SK-N-SH (cell line): Measurements from ENCODE around the gene SUCNR1. TPM values are rescaled to one million over a fixed set of nuclear protein-coding genes. Genes with fewer than 3 reads are reported as not detected.

Source experiments
- CTCF ChIA-PET: fragments of 300-600, 350-600 bp; formaldehyde crosslinking; extraction: SDS; loops from one replicate; lab custom pipeline; 2021; lab: Yijun Ruan, JAX
- POLR2A ChIA-PET: fragments of 350-600 bp; sonication (Branson Sonifier 250); formaldehyde crosslinking; extraction: SDS; loops from one replicate; lab custom pipeline; 2020; ENCODE audit warnings: antibody characterized with exemption, inconsistent platforms; lab: Yijun Ruan, JAX
- DNase-seq: peaks from one replicate; pipeline ENCODE4 v3.0.0; 2012
- H2AFZ ChIP-seq: fragments of 200-600 bp; sonication (generic); 2 replicates; pipeline ENCODE4 v1.8.1; 2016; ENCODE audit warnings: antibody characterized with exemption, mild to moderate bottlenecking, low read depth
- H3F3A ChIP-seq: fragments of 200-600 bp; sonication (generic); replicated peaks from 2 replicates; pipeline ENCODE3; 2016; ENCODE audit warnings: antibody characterized with exemption, mild to moderate bottlenecking; ENCODE audit not compliant: insufficient read depth
- H3K27ac ChIP-seq, 2 experiments: fragments of 200-500 bp in 1 of 2; fragments of 200-600 bp in 1 of 2; sonication (Bioruptor generic) in 1 of 2; sonication (generic), shearing (Covaris generic) in 1 of 2; 2 replicates each; pipeline versions ENCODE4 v1.5.1 to v1.6.1; 2014 to 2016; ENCODE audit warnings: low read depth in 2 of 2, inconsistent platforms in 1 of 2, low read length in 1 of 2, mild to moderate bottlenecking in 1 of 2, mixed read lengths in 1 of 2
- H3K27me3 ChIP-seq: fragments of 200-600 bp; sonication (generic), shearing (Covaris generic); 2 replicates; pipeline ENCODE4 v1.6.1; 2016; ENCODE audit warnings: mixed run types; ENCODE audit not compliant: insufficient read depth
- H3K36me3 ChIP-seq, 2 experiments: fragments of 200-500 bp in 1 of 2; fragments of 200-600 bp in 1 of 2; sonication (Bioruptor generic) in 1 of 2; sonication (generic) in 1 of 2; replicated peaks in 1 of 2; 2 replicates each; pipeline versions ENCODE3 to v1.5.1; 2014 to 2016; ENCODE audit warnings: low read length in 1 of 2, mild to moderate bottlenecking in 1 of 2; ENCODE audit not compliant: insufficient read depth in 2 of 2, control insufficient read depth in 1 of 2
- H3K4me1 ChIP-seq, 2 experiments: fragments of 200-500 bp in 1 of 2; fragments of 200-600 bp in 1 of 2; sonication (Bioruptor generic) in 1 of 2; sonication (generic), shearing (Covaris generic) in 1 of 2; 2 replicates each; pipeline versions ENCODE4 v1.5.1 to v1.6.1; 2014 to 2016; ENCODE audit warnings: low read depth in 1 of 2, low read length in 1 of 2, mixed run types in 1 of 2; ENCODE audit not compliant: insufficient read depth in 2 of 2, control insufficient read depth in 1 of 2
- H3K4me2 ChIP-seq: fragments of 200-600 bp; sonication (generic), shearing (Covaris generic); 2 replicates; pipeline ENCODE4 v1.6.1; 2017; ENCODE audit warnings: mixed run types
- H3K4me3 ChIP-seq, 2 experiments: fragments of 200-500 bp in 1 of 2; fragments of 200-600 bp in 1 of 2; sonication (Bioruptor generic) in 1 of 2; sonication (generic), shearing (Covaris generic) in 1 of 2; 2 replicates each; pipeline versions ENCODE4 v1.5.1 to v1.8.1; 2014 to 2016; ENCODE audit warnings: low read depth in 2 of 2, inconsistent platforms in 1 of 2, low read length in 1 of 2, mild to moderate bottlenecking in 1 of 2, mixed read lengths in 1 of 2, moderate library complexity in 1 of 2
- H3K79me2 ChIP-seq: fragments of 200-600 bp; sonication (generic); 2 replicates; pipeline ENCODE4 v1.8.1; 2017; ENCODE audit warnings: mild to moderate bottlenecking; ENCODE audit not compliant: insufficient read depth
- H3K9ac ChIP-seq: fragments of 200-600 bp; sonication (generic); 2 replicates; pipeline ENCODE4 v1.6.1; 2017; ENCODE audit warnings: mixed run types
- H3K9me2 ChIP-seq: fragments of 200-600 bp; sonication (generic); 2 replicates; pipeline ENCODE4 v1.6.1; 2017; ENCODE audit warnings: mixed run types
- H3K9me3 ChIP-seq: fragments of 200-600 bp; sonication (generic); 2 replicates; pipeline ENCODE4 v1.6.1; 2017; ENCODE audit warnings: mixed run types, mild to moderate bottlenecking, moderate library complexity
- H4K20me1 ChIP-seq: fragments of 200-600 bp; sonication (generic); 2 replicates; pipeline ENCODE4 v1.6.1; 2017; ENCODE audit warnings: mild to moderate bottlenecking, mixed run types; ENCODE audit not compliant: insufficient read depth
- EP300 ChIP-seq, 2 experiments: IDR thresholded peaks; 2 replicates each; pipeline versions ENCODE4 v1.4.0 to v1.6.1; 2012; ENCODE audit warnings: borderline replicate concordance in 1 of 2, low read depth in 1 of 2, low read length in 1 of 2
- EZH2phosphoT487 ChIP-seq: fragments of 200-600 bp; sonication (generic); IDR thresholded peaks from 2 replicates; pipeline ENCODE4 v1.6.1; 2017; ENCODE audit warnings: low read depth, mixed run types, mild to moderate bottlenecking, antibody characterized with exemption, moderate library complexity, borderline replicate concordance
- GABPA ChIP-seq: IDR thresholded peaks from 2 replicates; pipeline ENCODE4 v1.4.0; 2012; ENCODE audit warnings: low read depth, mild to moderate bottlenecking
- GATA2 ChIP-seq: sonication (generic); formaldehyde crosslinking; IDR thresholded peaks from 2 replicates; pipeline ENCODE4 v1.5.0; 2020; ENCODE audit warnings: mild to moderate bottlenecking, missing genetic modification reagents
- IRF3 ChIP-seq: fragments of 150-350 bp; IDR thresholded peaks from 2 replicates; pipeline ENCODE4 v1.6.1; 2016; ENCODE audit warnings: mild to moderate bottlenecking, low read depth, low read length
- MAX ChIP-seq: IDR thresholded peaks from 2 replicates; pipeline ENCODE4 v1.4.0; 2012; ENCODE audit warnings: low read depth
- MEF2A ChIP-seq: IDR thresholded peaks from 2 replicates; pipeline ENCODE4 v1.4.0; 2012; ENCODE audit warnings: low read depth, borderline replicate concordance
- MXI1 ChIP-seq: IDR thresholded peaks from 2 replicates; pipeline ENCODE4 v1.6.1; 2012; ENCODE audit warnings: mild to moderate bottlenecking, low read depth, low read length, improper control_type of control experiment
- PBX3 ChIP-seq: IDR thresholded peaks from 2 replicates; pipeline ENCODE4; 2012
- RCOR1 ChIP-seq: fragments of 150-350 bp; IDR thresholded peaks from 2 replicates; pipeline ENCODE4 v1.6.1; 2017; ENCODE audit warnings: antibody characterized with exemption, low read length
- RXRA ChIP-seq: IDR thresholded peaks from 2 replicates; pipeline ENCODE4 v1.4.0; 2012; ENCODE audit warnings: low read depth, mild to moderate bottlenecking, borderline replicate concordance
- SIN3A ChIP-seq: IDR thresholded peaks from 2 replicates; pipeline ENCODE4 v1.6.1; 2012; ENCODE audit warnings: low read depth, mild to moderate bottlenecking, low read length, moderate library complexity, borderline replicate concordance
- TAF1 ChIP-seq: IDR thresholded peaks from 2 replicates; pipeline ENCODE4 v1.6.1; 2012; ENCODE audit warnings: low read depth, mild to moderate bottlenecking, low read length, moderate library complexity, borderline replicate concordance
- TCF12 ChIP-seq: IDR thresholded peaks from 2 replicates; pipeline ENCODE4 v1.4.0; 2012
- TEAD4 ChIP-seq: IDR thresholded peaks from 2 replicates; pipeline ENCODE4 v1.4.0; 2012; ENCODE audit warnings: mild to moderate bottlenecking, borderline replicate concordance; ENCODE audit not compliant: insufficient read depth
- YY1 ChIP-seq: IDR thresholded peaks from 2 replicates; pipeline ENCODE4 v1.4.0; 2012; ENCODE audit warnings: low read depth, mild to moderate bottlenecking
- WGBS: methylation state at CpG from one replicate; pipeline ENCODE4 v1.1.6; 2017; ENCODE audit warnings: low lambda C conversion rate; 5-methylcytosine and 5-hydroxymethylcytosine counted together
- polyA plus RNA-seq, 3 experiments: library from polyadenylated mRNA; depleted of rRNA; stranded (reverse); fragments of >200 nt; gene quantifications; 2 replicates each; pipeline ENCODE4 v1.2.3, GENCODE V29; 2012
- TF ChIP-seq, protein P1 (sequence below): IDR thresholded peaks from 2 replicates; pipeline ENCODE4 v1.4.0; 2012; ENCODE audit warnings: low read depth, borderline replicate concordance

Gene SUCNR1
- polyA plus RNA-seq, 1 of the 3 experiments (the other 2 are of a cell fraction), result 1.5 TPM

GRCh38 chr3:151863611-151864010 lies 9.8 kb upstream of the SUCNR1 start:
- Histone ChIP-seq H3K27me3 (no peaks in the 10 kb centered on the region), H3K79me2 (peaks cover 40% of the 10 kb centered on the region), H3K4me3 (no peak overlapping the region), H3K9ac (peak overlapping the region; percentile 33; the same call in 1 of the 2 replicates), H3K9me2 (no peaks in the 10 kb centered on the region), H3K27ac (peak overlapping the region; percentile 76 to 86; a peak in 3 of 4 replicates), H4K20me1 (no peaks in the 10 kb centered on the region), H3K9me3 (no peaks in the 10 kb centered on the region), H3F3A (peaks cover 36% of the 10 kb centered on the region), H3K36me3 (no peaks in the 10 kb centered on the region), H2AFZ (no peak overlapping the region), H3K4me1 (peaks cover 0 to 25% of the 10 kb centered on the region in 2 experiments; a peak in 2 of 4 replicates), H3K4me2 (no peak overlapping the region)
- 21% methylated on average over 2 of the region's 2 CpGs for WGBS
- DNase-seq, result no peak
- ChIA-PET CTCF (no interaction called here), POLR2A (no interaction called here)
- TF ChIP-seq, protein P1, sequence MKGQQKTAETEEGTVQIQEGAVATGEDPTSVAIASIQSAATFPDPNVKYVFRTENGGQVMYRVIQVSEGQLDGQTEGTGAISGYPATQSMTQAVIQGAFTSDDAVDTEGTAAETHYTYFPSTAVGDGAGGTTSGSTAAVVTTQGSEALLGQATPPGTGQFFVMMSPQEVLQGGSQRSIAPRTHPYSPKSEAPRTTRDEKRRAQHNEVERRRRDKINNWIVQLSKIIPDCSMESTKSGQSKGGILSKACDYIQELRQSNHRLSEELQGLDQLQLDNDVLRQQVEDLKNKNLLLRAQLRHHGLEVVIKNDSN, result no peak
- TF ChIP-seq EP300 (IDR thresholded peaks at IDR 0.05; ENCODE audit: borderline replicate concordance in 1 of 2, low read depth in 1 of 2, low read length in 1 of 2) (no peak), IRF3 (no peak), GATA2 (no peak), RCOR1 (no peak), SIN3A (no peak), GABPA (no peak), MXI1 (no peak), RXRA (no peak; the same call in 1 of the 2 replicates), PBX3 (no peak), EZH2phosphoT487 (no peak), TEAD4 (no peak), YY1 (no peak), MEF2A (no peak), TAF1 (no peak), TCF12 (no peak), MAX (no peak)
